HG03139 (cell line): Measurements from ENCODE around the gene ALDH1A2.

Experiments
- ATAC-seq: cut with Tn5 transposase; IDR thresholded peaks from one replicate; pipeline ENCODE4 v1.9.1; 2021; ENCODE audit not compliant: unreplicated experiment

The ALDH1A2 gene

GRCh38 chr15:57947282-57947681 is 118.2 kb downstream of the ALDH1A2 start:
- ATAC-seq = no peak

DNA sequence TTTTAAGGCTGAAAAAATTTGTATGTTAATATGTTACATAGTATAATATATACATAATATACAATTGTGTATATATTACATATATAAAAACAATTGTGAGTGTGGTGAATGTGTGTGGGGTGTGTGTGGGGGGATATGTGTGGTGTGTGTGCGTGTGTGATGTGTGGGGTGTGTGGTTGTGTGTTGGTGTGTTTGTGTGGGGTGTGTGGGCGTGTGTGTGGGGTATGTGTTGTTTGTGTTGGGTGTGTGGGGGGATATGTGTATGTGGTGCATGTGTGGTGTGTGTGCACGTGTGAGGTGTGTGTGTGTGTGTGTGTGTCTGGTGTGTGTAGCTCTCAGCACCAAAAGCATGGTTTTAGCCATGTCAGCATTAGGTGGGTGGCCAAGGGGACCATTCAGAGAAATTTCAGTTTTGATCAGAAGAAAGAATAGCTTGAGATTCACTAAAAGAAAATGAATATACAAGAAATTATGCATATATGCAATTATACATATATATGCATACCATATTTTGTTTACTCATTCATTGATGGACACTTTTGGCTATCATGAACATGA is 118.9 kb downstream of the ALDH1A2 start:
- ATAC-seq = no peak

DNA sequence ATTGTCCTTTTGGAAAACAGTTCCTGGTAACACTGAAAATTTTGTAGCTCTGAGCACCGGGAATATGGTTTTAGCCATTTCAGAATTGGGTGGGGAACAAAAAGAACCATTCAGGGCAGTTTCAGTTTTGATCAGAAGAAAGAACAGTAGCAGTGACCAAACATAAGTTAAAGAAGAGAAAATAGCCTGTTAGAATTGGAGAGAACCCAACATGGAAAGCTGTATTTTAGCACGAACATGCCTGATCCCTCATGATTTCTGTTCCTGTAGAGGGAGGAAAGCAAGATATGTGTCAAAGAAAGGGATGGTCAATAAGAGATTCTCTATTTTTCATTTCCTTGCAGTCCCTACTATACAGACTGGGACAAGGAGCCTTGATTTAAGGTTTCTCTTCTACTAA is 119.9 kb downstream of the ALDH1A2 start:
- no peak for ATAC-seq

DNA sequence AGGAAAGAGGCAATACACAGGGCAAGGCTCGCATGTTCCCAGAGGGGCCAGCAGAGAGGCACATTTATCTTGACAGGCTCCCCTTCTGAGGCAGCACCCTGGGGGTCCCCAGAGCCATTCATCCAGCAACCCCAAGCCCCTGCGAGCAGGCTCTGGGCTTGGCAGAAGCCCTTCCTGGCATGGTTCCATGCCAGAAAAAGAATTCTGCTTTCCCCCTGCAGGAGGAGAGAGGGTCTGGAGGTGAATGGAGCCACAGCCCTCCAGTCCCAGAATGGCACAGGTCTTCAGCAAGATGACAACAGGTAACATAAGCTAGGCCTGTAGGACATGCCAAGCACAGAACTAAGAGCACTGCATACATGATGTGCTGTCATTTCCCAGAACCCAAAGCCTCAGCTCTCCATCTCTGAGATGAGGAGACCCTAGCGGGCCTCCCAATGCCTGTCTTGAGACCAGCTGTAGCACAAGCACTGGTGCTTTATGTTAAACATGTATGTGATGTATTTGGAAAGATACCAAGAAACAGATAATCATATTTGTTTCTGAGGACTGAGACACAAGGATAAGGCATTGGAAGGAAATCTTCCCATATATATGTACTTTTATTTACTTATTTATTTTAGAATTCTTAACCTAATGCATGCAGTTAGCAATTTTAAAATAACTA is 121.6 kb downstream of the ALDH1A2 start:
- ATAC-seq = no peak

- no peak for ATAC-seq
Observed at GRCh38 chr15:57943171-57943570, 122.3 kb downstream of the ALDH1A2 start.

- ATAC-seq = no peak
Observed at GRCh38 chr15:57941816-57942215, 123.7 kb downstream of the ALDH1A2 start.

DNA sequence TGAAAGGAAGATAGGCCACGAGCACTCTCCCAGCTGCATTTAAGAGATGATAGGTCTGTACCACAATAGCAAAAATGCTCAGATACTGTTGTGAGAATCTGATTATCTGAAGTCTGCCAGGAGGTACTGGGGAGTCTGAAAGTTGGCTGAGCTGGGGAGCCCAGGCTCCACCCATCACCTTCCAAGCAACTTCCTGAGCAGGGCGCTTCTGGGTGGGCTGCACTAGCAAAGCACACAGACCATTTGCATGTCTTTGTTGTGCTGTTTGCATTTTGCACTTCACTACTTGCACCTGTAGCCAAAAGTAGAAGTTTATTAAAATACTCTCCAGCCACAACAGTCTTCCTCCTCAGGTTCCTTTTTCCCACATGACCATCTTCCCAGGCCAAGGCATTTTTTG is 133.2 kb downstream of the ALDH1A2 start:
- no peak for ATAC-seq

DNA sequence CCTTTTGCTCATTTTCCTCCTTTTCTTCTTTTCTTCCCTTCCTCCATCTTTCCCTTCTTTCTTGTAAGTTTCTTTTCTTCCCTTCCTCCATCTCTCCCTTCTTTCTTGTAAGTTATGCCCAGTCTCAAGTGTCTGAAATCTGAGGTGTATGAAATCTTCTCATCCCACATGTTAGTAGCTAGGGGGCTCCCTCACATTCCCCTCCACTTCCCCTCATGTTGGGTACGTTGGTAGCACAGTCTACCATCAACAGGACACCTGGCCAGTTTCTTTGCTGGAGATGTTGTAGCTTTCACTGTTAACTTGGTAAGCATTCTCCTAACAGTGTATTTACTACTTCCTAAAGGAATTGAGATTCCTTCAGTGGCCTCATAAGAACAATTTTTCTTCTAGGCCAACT is 133.9 kb downstream of the ALDH1A2 start:
- ATAC-seq = no peak

DNA sequence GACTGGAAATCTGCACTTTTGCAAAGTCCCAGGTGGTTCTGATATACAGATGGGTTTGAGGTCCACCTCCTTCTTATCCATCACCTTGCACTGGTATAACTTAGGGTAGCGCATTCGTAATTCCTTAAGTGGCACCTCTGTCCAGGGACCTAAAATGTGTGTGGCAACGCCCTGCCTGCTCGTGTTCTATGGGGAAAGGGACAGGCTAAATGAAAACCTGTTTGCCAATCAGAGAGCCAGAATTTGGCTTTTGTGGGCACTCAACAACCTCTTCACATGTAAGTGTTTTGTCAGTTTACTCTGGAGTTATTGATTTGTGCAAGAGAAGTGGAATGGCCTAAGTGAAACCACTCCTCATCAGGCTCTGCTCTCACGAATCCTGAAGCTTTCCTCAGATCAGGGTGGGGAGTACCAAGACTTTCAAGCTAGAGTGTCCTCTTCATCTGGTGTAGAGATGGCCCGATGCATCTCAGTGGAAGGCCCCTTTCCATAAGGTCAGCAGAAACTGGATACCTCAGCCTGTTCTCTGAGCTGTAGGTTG is 138.3 kb downstream of the ALDH1A2 start:
- no peak for ATAC-seq

GRCh38 chr15:57925650-57926049 is 139.9 kb downstream of the ALDH1A2 start:
- no peak for ATAC-seq

- ATAC-seq = no peak
Observed at GRCh38 chr15:57924598-57924997, 140.9 kb downstream of the ALDH1A2 start.

DNA sequence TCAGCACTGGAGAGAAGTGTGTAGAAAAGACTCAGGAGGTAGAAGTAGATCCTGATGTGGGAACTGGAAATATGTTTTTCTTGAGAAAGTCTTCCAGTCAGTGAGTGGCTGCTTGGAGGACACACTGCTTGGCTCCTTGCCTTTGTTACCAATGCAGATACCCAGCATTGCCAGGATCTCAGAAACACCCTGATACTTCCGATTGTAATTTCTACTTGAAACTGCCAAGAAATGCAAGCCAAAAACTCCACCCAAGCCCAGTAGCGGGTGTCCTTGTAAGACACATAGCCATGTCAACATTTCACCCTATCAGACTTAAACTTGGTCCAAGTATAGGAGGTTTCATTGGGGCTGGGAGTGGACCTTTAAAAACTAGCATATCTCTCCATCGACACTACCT is 141.8 kb downstream of the ALDH1A2 start:
- ATAC-seq = no peak

DNA sequence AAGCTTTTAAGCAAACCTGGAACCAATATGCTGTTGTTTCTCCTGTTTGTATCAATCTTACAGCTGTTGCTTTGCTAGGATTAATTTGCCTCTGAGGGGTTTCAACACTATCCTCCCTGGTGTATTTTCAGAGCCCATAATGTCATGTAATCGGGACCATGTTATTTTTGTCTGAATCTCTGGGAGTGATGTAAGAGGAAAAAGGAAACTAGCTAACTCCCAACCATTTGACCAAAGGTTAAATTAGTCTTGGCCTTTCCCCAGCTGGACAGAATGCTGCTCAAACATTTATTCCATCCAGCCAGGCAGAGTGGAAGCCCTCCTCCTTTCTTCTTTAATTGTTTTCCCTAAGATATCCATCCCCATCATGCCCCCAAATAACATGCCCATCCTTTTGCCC is 142.2 kb downstream of the ALDH1A2 start:
- ATAC-seq = no peak

DNA sequence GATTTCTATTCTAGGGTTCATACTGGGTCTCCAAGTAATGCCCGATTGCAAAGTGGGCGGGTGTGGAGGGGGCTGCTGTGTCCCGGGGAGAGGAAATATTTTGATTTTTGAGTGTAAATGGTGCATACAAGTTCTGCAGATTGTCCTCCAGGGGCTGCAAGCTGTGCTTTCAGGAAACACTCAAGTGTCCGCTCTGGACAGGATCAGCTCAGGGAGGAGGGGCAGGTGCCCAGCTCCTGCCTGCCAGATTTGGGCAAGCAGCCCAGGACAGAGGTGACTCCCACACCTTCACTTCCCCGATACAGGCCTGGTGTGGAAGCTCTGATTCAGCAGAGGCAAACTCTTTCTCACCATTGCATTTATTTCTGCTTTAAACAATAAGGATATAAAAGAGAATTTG is 142.7 kb downstream of the ALDH1A2 start:
- no peak for ATAC-seq

DNA sequence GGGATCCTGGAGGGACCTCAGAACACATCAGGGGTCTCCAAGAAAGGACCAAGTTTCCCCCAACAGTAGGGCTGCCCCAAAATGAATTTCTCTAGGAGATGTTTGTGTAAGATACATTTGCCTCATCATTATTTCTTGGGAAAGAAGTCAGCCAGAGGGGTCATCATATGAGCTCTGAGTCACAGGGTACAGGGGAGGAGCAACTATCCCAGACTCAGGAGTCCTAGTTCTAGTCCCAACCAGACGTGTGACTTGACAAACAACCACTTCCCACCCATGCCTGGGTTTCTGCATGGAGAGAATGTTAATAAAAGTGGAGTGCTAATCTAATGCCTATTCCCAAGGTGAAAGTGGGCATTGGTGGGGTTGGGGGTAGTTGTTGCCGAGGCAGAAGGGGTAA is 144.1 kb downstream of the ALDH1A2 start:
- ATAC-seq = no peak

GRCh38 chr15:57920911-57921310 is 144.6 kb downstream of the ALDH1A2 start:
- no peak for ATAC-seq

DNA sequence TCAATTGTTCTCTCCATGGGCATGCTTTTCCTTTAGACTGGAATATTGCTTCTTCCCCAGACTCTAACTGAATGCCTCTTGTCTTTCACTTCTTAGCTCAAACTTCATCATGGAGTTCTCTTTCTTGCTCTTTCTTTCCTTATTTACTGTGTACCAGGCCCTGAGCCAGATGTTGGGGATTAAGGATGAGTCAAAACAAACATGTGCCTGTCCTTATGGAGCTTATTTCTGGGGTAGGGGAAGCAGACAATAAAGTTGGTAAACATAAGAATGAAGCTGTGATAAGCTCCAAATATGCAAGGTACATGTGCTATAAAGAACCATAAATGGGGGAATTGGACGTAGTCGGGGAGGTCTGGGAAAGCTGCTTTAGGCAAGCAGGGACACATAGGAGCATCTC is 145.8 kb downstream of the ALDH1A2 start:
- ATAC-seq = no peak

- no peak for ATAC-seq
Observed at GRCh38 chr15:57917998-57918397, 147.5 kb downstream of the ALDH1A2 start.

GRCh38 chr15:57916695-57917094 is 148.8 kb downstream of the ALDH1A2 start:
- ATAC-seq = no peak

GRCh38 chr15:57915827-57916531 is 149.5 kb downstream of the ALDH1A2 start:
- ATAC-seq = no peak

- no peak for ATAC-seq
Observed at GRCh38 chr15:57914350-57915055, 151.0 kb downstream of the ALDH1A2 start.

DNA sequence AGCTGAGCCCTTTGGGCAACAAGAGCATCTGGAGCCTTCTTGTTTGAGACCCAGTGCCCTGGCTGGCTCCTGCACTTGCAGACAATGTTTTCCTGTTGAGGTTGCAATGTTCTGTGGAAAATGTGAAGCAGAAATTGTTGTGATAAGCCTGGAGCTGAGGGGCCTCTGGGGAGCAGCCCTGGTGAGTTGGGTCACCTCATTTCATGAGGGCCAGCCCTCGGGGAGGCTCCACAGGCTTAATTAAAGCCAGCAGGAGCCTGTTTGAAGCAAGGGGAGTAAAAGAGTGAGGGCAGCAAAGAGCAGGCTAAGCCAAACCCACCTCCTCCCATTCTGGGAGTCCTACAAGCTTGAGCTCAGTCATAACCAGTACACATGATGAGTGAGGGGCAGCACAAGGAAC is 154.3 kb downstream of the ALDH1A2 start:
- no peak for ATAC-seq
